A673 (cell line): ENCODE data around the gene TEX19.

ENCODE experiments used
- CTCF ChIP-seq: fragments of 300-800, 200-600 bp; sonication (generic); conservative IDR thresholded peaks from 2 replicates; pipeline ENCODE4 v1.5.1; 2017; ENCODE audit warnings: low read depth, mild to moderate bottlenecking, antibody characterized with exemption, low read length, moderate library complexity, mixed read lengths
- EZH2 ChIP-seq: fragments of 200-600 bp; sonication (generic); IDR thresholded peaks from 2 replicates; pipeline ENCODE4 v1.6.1; 2017; ENCODE audit warnings: borderline replicate concordance, low read depth, mild to moderate bottlenecking, mixed read lengths, antibody characterized with exemption, low read length; ENCODE audit not compliant: poor library complexity, severe bottlenecking

- TF ChIP-seq CTCF = no peak
- TF ChIP-seq EZH2 = no peak
Measured at GRCh38 chr17:82397449-82398335, 38.6 kb downstream of the TEX19 start.
